ENCODE measurements around the gene CACNG6. TPM values are rescaled to one million over a fixed set of nuclear protein-coding genes. Genes with fewer than 3 reads are reported as not detected.

CACNG6 gene
- total RNA-seq, 1 donor, result 0.36 TPM

DNA sequence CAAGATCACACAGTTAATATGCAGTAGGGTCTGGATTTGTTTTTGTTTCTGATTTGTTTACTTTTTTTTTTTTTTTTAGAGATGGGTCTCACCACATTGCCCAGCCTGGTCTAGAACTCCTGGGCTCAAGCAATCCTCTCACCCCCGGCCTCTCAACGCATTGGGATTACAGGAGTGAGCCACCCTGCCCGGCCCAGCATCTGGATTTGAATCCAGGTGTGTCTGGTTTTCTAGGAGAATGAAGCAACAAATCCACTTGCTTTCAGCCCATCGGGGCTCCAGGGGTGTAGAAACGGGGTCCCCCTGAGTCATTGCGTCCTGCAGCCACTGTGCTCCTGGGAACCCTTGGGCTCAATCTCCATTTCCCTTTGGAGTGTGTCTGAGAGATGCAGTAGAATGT, 22.1 kb upstream of the CACNG6 start:
- H3K27ac ChIP-seq (ENCODE audit: low read depth, low read length), result no peak overlapping the region
- H3K36me3 ChIP-seq (ENCODE audit: insufficient read depth, low read length), result no peaks in the 10 kb centered on the region
- TF ChIP-seq, protein P1, sequence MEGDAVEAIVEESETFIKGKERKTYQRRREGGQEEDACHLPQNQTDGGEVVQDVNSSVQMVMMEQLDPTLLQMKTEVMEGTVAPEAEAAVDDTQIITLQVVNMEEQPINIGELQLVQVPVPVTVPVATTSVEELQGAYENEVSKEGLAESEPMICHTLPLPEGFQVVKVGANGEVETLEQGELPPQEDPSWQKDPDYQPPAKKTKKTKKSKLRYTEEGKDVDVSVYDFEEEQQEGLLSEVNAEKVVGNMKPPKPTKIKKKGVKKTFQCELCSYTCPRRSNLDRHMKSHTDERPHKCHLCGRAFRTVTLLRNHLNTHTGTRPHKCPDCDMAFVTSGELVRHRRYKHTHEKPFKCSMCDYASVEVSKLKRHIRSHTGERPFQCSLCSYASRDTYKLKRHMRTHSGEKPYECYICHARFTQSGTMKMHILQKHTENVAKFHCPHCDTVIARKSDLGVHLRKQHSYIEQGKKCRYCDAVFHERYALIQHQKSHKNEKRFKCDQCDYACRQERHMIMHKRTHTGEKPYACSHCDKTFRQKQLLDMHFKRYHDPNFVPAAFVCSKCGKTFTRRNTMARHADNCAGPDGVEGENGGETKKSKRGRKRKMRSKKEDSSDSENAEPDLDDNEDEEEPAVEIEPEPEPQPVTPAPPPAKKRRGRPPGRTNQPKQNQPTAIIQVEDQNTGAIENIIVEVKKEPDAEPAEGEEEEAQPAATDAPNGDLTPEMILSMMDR (IDR thresholded peaks at IDR 0.05; ENCODE audit: extremely low read depth, low read depth, low read length), result no peak
- no peak overlapping the region for H3K4me3 ChIP-seq (ENCODE audit: insufficient read depth, low read length)
- H3K4me1 ChIP-seq (ENCODE audit: insufficient read depth, low read length), result no peaks in the 10 kb centered on the region
- H3K27me3 ChIP-seq (ENCODE audit: insufficient read depth, low read length), result peaks cover 11% of the 10 kb centered on the region
- H3K4me2 ChIP-seq (ENCODE audit: insufficient read depth, low read length), result no peak overlapping the region
- no peak overlapping the region for H2AFZ ChIP-seq (ENCODE audit: low read length)
- H3K9me3 ChIP-seq (ENCODE audit: low read depth, low read length), result no peaks in the 10 kb centered on the region
- H3K79me2 ChIP-seq (ENCODE audit: insufficient read depth, low read length), result no peaks in the 10 kb centered on the region
- DNase-seq (ENCODE audit: insufficient read length, low spot score, missing footprints), result peak; percentile 38
- H4K20me1 ChIP-seq (ENCODE audit: insufficient read depth, low read length), result no peaks in the 10 kb centered on the region

- H3K4me3 ChIP-seq (ENCODE audit: insufficient read depth, low read length), result no peak overlapping the region
- H4K20me1 ChIP-seq (ENCODE audit: insufficient read depth, low read length), result no peaks in the 10 kb centered on the region
- no peaks in the 10 kb centered on the region for H3K36me3 ChIP-seq (ENCODE audit: insufficient read depth, low read length)
- H3K9me3 ChIP-seq (ENCODE audit: low read depth, low read length), result no peaks in the 10 kb centered on the region
- H3K79me2 ChIP-seq (ENCODE audit: insufficient read depth, low read length), result no peaks in the 10 kb centered on the region
- H2AFZ ChIP-seq (ENCODE audit: low read length), result no peak overlapping the region
- no peaks in the 10 kb centered on the region for H3K4me1 ChIP-seq (ENCODE audit: insufficient read depth, low read length)
- no peak overlapping the region for H3K27ac ChIP-seq (ENCODE audit: low read depth, low read length)
- TF ChIP-seq, protein P1 (IDR thresholded peaks at IDR 0.05; ENCODE audit: extremely low read depth, low read depth, low read length), result no peak
- no peak overlapping the region for H3K4me2 ChIP-seq (ENCODE audit: insufficient read depth, low read length)
- peaks cover 9% of the 10 kb centered on the region for H3K27me3 ChIP-seq (ENCODE audit: insufficient read depth, low read length)
- peak; percentile 58 for DNase-seq (ENCODE audit: insufficient read length, low spot score, missing footprints)
Observed at GRCh38 chr19:53971673-53972072, 19.8 kb upstream of the CACNG6 start.

DNA sequence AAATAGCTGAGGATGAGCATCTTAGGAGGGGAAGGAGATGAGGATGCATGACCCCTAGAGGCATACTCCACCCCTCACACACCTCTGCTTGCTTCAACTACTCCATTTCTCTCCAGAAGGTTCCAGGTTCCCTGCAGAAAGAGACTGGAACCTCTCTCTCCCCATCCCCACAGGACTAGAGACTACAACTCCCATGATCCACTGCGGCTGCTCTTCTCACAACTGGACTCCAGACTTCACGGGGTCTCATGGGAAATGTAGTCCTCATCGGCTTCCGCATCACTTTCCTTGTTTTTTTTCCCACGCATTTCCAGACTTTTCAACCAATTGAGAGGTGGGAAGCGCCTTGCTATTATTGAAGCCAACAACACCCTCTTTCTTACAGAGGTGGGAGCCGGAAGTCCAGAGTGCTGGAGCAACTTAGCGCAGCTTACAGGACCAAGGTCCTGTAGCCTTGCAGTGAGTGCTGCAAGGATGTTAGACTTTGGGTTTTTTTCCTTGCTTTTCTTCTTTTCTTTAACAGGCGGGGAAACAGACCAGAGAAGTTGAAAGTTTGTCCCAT, 13.9 kb upstream of the CACNG6 start:
- Histone ChIP-seq H3K4me2 (ENCODE audit: insufficient read depth, low read length) (peak overlapping the region; percentile 81), H3K27ac (ENCODE audit: low read depth, low read length) (no peak overlapping the region), H3K36me3 (ENCODE audit: insufficient read depth, low read length) (no peaks in the 10 kb centered on the region), H3K79me2 (ENCODE audit: insufficient read depth, low read length) (no peaks in the 10 kb centered on the region), H2AFZ (ENCODE audit: low read length) (peak overlapping the region; percentile 88), H4K20me1 (ENCODE audit: insufficient read depth, low read length) (no peaks in the 10 kb centered on the region), H3K4me3 (ENCODE audit: insufficient read depth, low read length) (peak overlapping the region; percentile 60), H3K4me1 (ENCODE audit: insufficient read depth, low read length) (peaks cover 4% of the 10 kb centered on the region), H3K27me3 (ENCODE audit: insufficient read depth, low read length) (peaks cover 43% of the 10 kb centered on the region), H3K9me3 (ENCODE audit: low read depth, low read length) (no peaks in the 10 kb centered on the region)
- TF ChIP-seq, protein P1 (IDR thresholded peaks at IDR 0.05; ENCODE audit: extremely low read depth, low read depth, low read length), result no peak
- peak; percentile 96 for DNase-seq (ENCODE audit: insufficient read length, low spot score, missing footprints)

- Histone ChIP-seq H2AFZ (ENCODE audit: low read length) (peak overlapping the region; percentile 88), H3K4me3 (ENCODE audit: insufficient read depth, low read length) (peak overlapping the region; percentile 60)
- TF ChIP-seq, protein P1 (IDR thresholded peaks at IDR 0.05; ENCODE audit: extremely low read depth, low read depth, low read length), result no peak
Observed at GRCh38 chr19:53977991-53978731, 13.3 kb upstream of the CACNG6 start.

More at GRCh38 chr19:53977991-53978731, 13.3 kb upstream of the CACNG6 start:
- H4K20me1 ChIP-seq (ENCODE audit: insufficient read depth, low read length), result no peaks in the 10 kb centered on the region
- no peaks in the 10 kb centered on the region for H3K36me3 ChIP-seq (ENCODE audit: insufficient read depth, low read length)
- H3K4me1 ChIP-seq (ENCODE audit: insufficient read depth, low read length), result peaks cover 4% of the 10 kb centered on the region
- H3K27ac ChIP-seq (ENCODE audit: low read depth, low read length), result no peak overlapping the region
- H3K79me2 ChIP-seq (ENCODE audit: insufficient read depth, low read length), result no peaks in the 10 kb centered on the region
- H3K9me3 ChIP-seq (ENCODE audit: low read depth, low read length), result no peaks in the 10 kb centered on the region
- peak overlapping the region; percentile 81 for H3K4me2 ChIP-seq (ENCODE audit: insufficient read depth, low read length)
- DNase-seq (ENCODE audit: insufficient read length, low spot score, missing footprints), result peak; percentile 97
- H3K27me3 ChIP-seq (ENCODE audit: insufficient read depth, low read length), result peaks cover 40% of the 10 kb centered on the region
